Mesenchymal stem cell (in vitro differentiated cells and primary cell): ENCODE data around the gene SLC35G1.

Source experiments
- DNase-seq: peaks from one replicate; pipeline ENCODE4 v3.0.0-alpha.2; 2013
- H2AFZ ChIP-seq: one replicate; pipeline ENCODE4 v1.6.1; 2013; ENCODE audit warnings: low read depth, mild to moderate bottlenecking, control low read depth, inconsistent platforms, low read length, moderate library complexity
- H2AK5ac ChIP-seq: 2 replicates; pipeline ENCODE4 v1.6.1; 2013; ENCODE audit warnings: low read length, moderate library complexity, mild to moderate bottlenecking, inconsistent platforms; ENCODE audit not compliant: severe bottlenecking
- H2BK120ac ChIP-seq: one replicate; pipeline ENCODE4 v1.6.1; 2013; ENCODE audit warnings: low read depth, mild to moderate bottlenecking, inconsistent platforms, low read length, moderate library complexity
- H2BK12ac ChIP-seq, 2 experiments: one replicate each; pipeline ENCODE4 v1.6.1; 2013; ENCODE audit warnings: inconsistent platforms in 2 of 2, low read length in 2 of 2, mild to moderate bottlenecking in 2 of 2, moderate library complexity in 2 of 2, control low read depth in 1 of 2
- H2BK15ac ChIP-seq: one replicate; pipeline ENCODE4 v1.6.1; 2013; ENCODE audit warnings: mild to moderate bottlenecking, low read depth, inconsistent platforms; ENCODE audit not compliant: poor library complexity, severe bottlenecking
- H2BK5ac ChIP-seq: 2 replicates; pipeline ENCODE4 v1.6.1; 2013; ENCODE audit warnings: low read depth, mild to moderate bottlenecking, low read length, control low read depth, inconsistent platforms; ENCODE audit not compliant: poor library complexity, severe bottlenecking
- H3K14ac ChIP-seq, 2 experiments: one replicate each; pipeline ENCODE4 v1.6.1; 2013; ENCODE audit warnings: inconsistent platforms in 2 of 2, low read length in 2 of 2, control low read depth in 1 of 2, mild to moderate bottlenecking in 1 of 2, moderate library complexity in 1 of 2
- H3K18ac ChIP-seq, 2 experiments: one replicate each; pipeline ENCODE4 v1.6.1; 2013; ENCODE audit warnings: inconsistent platforms in 2 of 2, low read length in 2 of 2, control low read depth in 1 of 2, low read depth in 1 of 2, mild to moderate bottlenecking in 1 of 2
- H3K23ac ChIP-seq, 2 experiments: one replicate each; pipeline ENCODE4 v1.6.1; 2013; ENCODE audit warnings: inconsistent platforms in 2 of 2, low read length in 2 of 2, mild to moderate bottlenecking in 2 of 2, moderate library complexity in 2 of 2, control low read depth in 1 of 2
- H3K27ac ChIP-seq: 2 replicates; pipeline ENCODE4 v1.5.1; 2013; ENCODE audit warnings: mild to moderate bottlenecking, moderate library complexity, low read length, control low read depth, inconsistent platforms; ENCODE audit not compliant: poor library complexity, severe bottlenecking
- H3K27me3 ChIP-seq, 2 experiments: 2 replicates each; pipeline versions ENCODE4 v1.6.1 to v1.7.0; 2013; ENCODE audit warnings: low read length in 2 of 2, mild to moderate bottlenecking in 2 of 2, moderate library complexity in 2 of 2, control low read depth in 1 of 2, inconsistent platforms in 1 of 2; ENCODE audit not compliant: control insufficient read depth in 1 of 2, insufficient read depth in 1 of 2
- H3K36me3 ChIP-seq, 2 experiments: 2 replicates each; pipeline versions ENCODE4 v1.6.1 to v1.7.0; 2013; ENCODE audit warnings: low read length in 2 of 2, control low read depth in 1 of 2, inconsistent platforms in 1 of 2, low read depth in 1 of 2, mild to moderate bottlenecking in 1 of 2; ENCODE audit not compliant: insufficient read depth in 2 of 2, control insufficient read depth in 1 of 2
- H3K4ac ChIP-seq, 2 experiments: one replicate each; pipeline ENCODE4 v1.6.1; 2013; ENCODE audit warnings: inconsistent platforms in 2 of 2, low read length in 2 of 2, mild to moderate bottlenecking in 2 of 2, moderate library complexity in 2 of 2, control low read depth in 1 of 2, low read depth in 1 of 2
- H3K4me1 ChIP-seq: 2 replicates; pipeline ENCODE4 v1.6.1; 2013; ENCODE audit warnings: low read depth, low read length, control low read depth; ENCODE audit not compliant: control insufficient read depth, insufficient read depth
- H3K4me2 ChIP-seq: 2 replicates; pipeline ENCODE4 v1.6.1; 2013; ENCODE audit warnings: low read length, mild to moderate bottlenecking, inconsistent platforms; ENCODE audit not compliant: poor library complexity, severe bottlenecking
- H3K4me3 ChIP-seq, 2 experiments: 2 replicates each; pipeline versions ENCODE4 v1.5.1 to v1.7.0; 2013; ENCODE audit warnings: low read length in 2 of 2, mild to moderate bottlenecking in 2 of 2, control low read depth in 1 of 2, low read depth in 1 of 2; ENCODE audit not compliant: insufficient read depth in 1 of 2
- H3K79me1 ChIP-seq: replicated peaks from 2 replicates; pipeline ENCODE4 v1.6.1; 2013; ENCODE audit warnings: mild to moderate bottlenecking, control low read depth, low read length, inconsistent platforms; ENCODE audit not compliant: poor library complexity, severe bottlenecking
- H3K9ac ChIP-seq: 2 replicates; pipeline ENCODE4 v1.7.0; 2013; ENCODE audit warnings: mild to moderate bottlenecking, low read length, moderate library complexity
- H3K9me3 ChIP-seq: 2 replicates; pipeline ENCODE4 v1.7.0; 2013; ENCODE audit warnings: mild to moderate bottlenecking, low read length; ENCODE audit not compliant: control insufficient read depth
- H4K8ac ChIP-seq: one replicate; pipeline ENCODE4 v1.6.1; 2013; ENCODE audit warnings: inconsistent platforms, mild to moderate bottlenecking, low read length, moderate library complexity
- H4K91ac ChIP-seq: one replicate; pipeline ENCODE4 v1.6.1; 2013; ENCODE audit warnings: mild to moderate bottlenecking, low read length, inconsistent platforms
- WGBS: methylation state at CpG from one replicate; pipeline ENCODE4 v1.1.7; 2013; ENCODE audit warnings: mixed read lengths; 5-methylcytosine and 5-hydroxymethylcytosine counted together

The SLC35G1 gene

GRCh38 chr10:93917821-93918220, 24.0 kb downstream of the SLC35G1 start:
- Histone ChIP-seq H4K8ac (no peak overlapping the region), H3K23ac (no peak overlapping the region), H2BK15ac (no peak overlapping the region), H3K9ac (no peak overlapping the region), H3K27ac (no peak overlapping the region), H2BK120ac (no peak overlapping the region), H3K4me1 (peaks cover 3% of the 10 kb centered on the region), H3K9me3 (no peaks in the 10 kb centered on the region), H3K14ac (no peak overlapping the region), H3K4me2 (no peak overlapping the region), H2AFZ (no peak overlapping the region), H3K36me3 (no peaks in the 10 kb centered on the region), H2BK12ac (no peak overlapping the region), H4K91ac (no peak overlapping the region), H3K4me3 (no peak overlapping the region), H2AK5ac (no peak overlapping the region), H3K27me3 (no peaks in the 10 kb centered on the region), H3K4ac (no peak overlapping the region), H3K79me1 (no peaks in the 10 kb centered on the region), H3K18ac (no peak overlapping the region), H2BK5ac (no peak overlapping the region)
- WGBS = 55% methylated on average over 2 of the region's 2 CpGs
- no peak for DNase-seq

GRCh38 chr10:93921338-93921737, 27.6 kb downstream of the SLC35G1 start:
- no peak overlapping the region for H2BK12ac ChIP-seq
- H3K18ac ChIP-seq = no peak overlapping the region
- DNase-seq = no peak
- peaks cover 3% of the 10 kb centered on the region for H3K4me1 ChIP-seq
- no peak overlapping the region for H2AFZ ChIP-seq
- no peak overlapping the region for H3K9ac ChIP-seq
- H3K79me1 ChIP-seq = no peaks in the 10 kb centered on the region
- H3K4me3 ChIP-seq = no peak overlapping the region
- H4K8ac ChIP-seq = no peak overlapping the region
- no peak overlapping the region for H3K14ac ChIP-seq
- H2BK15ac ChIP-seq = no peak overlapping the region
- 74% methylated on average over 6 of the region's 7 CpGs for WGBS
- no peaks in the 10 kb centered on the region for H3K27me3 ChIP-seq
- no peak overlapping the region for H2BK120ac ChIP-seq
- H2BK5ac ChIP-seq = no peak overlapping the region
- H2AK5ac ChIP-seq = no peak overlapping the region
- H3K27ac ChIP-seq = no peak overlapping the region
- no peak overlapping the region for H3K4ac ChIP-seq
- no peak overlapping the region for H3K23ac ChIP-seq
- H3K4me2 ChIP-seq = no peak overlapping the region
- no peaks in the 10 kb centered on the region for H3K9me3 ChIP-seq
- H3K36me3 ChIP-seq = no peaks in the 10 kb centered on the region
- peak overlapping the region; percentile 27 for H4K91ac ChIP-seq

GRCh38 chr10:93926613-93927012, 32.8 kb downstream of the SLC35G1 start:
- H3K18ac ChIP-seq = peak overlapping the region in 1 of 2 experiments; percentile 8
- H3K36me3 ChIP-seq = no peaks in the 10 kb centered on the region
- H3K27ac ChIP-seq = no peak overlapping the region
- no peak overlapping the region for H3K4me3 ChIP-seq
- no peaks in the 10 kb centered on the region for H3K79me1 ChIP-seq
- H3K4ac ChIP-seq = no peak overlapping the region
- H3K14ac ChIP-seq = no peak overlapping the region
- H2AK5ac ChIP-seq = no peak overlapping the region
- no peak overlapping the region for H3K4me2 ChIP-seq
- DNase-seq = no peak
- no peaks in the 10 kb centered on the region for H3K27me3 ChIP-seq
- H2AFZ ChIP-seq = no peak overlapping the region
- H3K23ac ChIP-seq = no peak overlapping the region
- H3K9me3 ChIP-seq = no peaks in the 10 kb centered on the region
- H2BK15ac ChIP-seq = no peak overlapping the region
- WGBS = no CpG with 5 or more reads among the region's 1 CpG
- no peak overlapping the region for H2BK12ac ChIP-seq
- H3K4me1 ChIP-seq = no peaks in the 10 kb centered on the region
- H2BK120ac ChIP-seq = no peak overlapping the region
- no peak overlapping the region for H2BK5ac ChIP-seq
- H3K9ac ChIP-seq = no peak overlapping the region
- no peak overlapping the region for H4K8ac ChIP-seq
- H4K91ac ChIP-seq = no peak overlapping the region

- no peaks in the 10 kb centered on the region for H3K79me1 ChIP-seq
- no peak overlapping the region for H2BK5ac ChIP-seq
- no peak overlapping the region for H3K4ac ChIP-seq
- H3K36me3 ChIP-seq = no peaks in the 10 kb centered on the region
- no peaks in the 10 kb centered on the region for H3K4me1 ChIP-seq
- no peak overlapping the region for H4K91ac ChIP-seq
- H2BK15ac ChIP-seq = no peak overlapping the region
- no peak for DNase-seq
- H2AK5ac ChIP-seq = no peak overlapping the region
- no peaks in the 10 kb centered on the region for H3K27me3 ChIP-seq
- no peak overlapping the region for H2AFZ ChIP-seq
- H2BK12ac ChIP-seq = no peak overlapping the region
- H3K14ac ChIP-seq = no peak overlapping the region
- H3K4me2 ChIP-seq = no peak overlapping the region
- 64% methylated on average over 1 of the region's 1 CpG for WGBS
- no peak overlapping the region for H3K9ac ChIP-seq
- no peak overlapping the region for H3K27ac ChIP-seq
- H2BK120ac ChIP-seq = no peak overlapping the region
- no peak overlapping the region for H4K8ac ChIP-seq
- no peak overlapping the region for H3K18ac ChIP-seq
- no peak overlapping the region for H3K4me3 ChIP-seq
- no peaks in the 10 kb centered on the region for H3K9me3 ChIP-seq
- H3K23ac ChIP-seq = no peak overlapping the region
Measured at GRCh38 chr10:93938140-93938539, 44.4 kb downstream of the SLC35G1 start.
